Stimulated activated CD8-positive, alpha-beta memory T cell treated with anti-CD3 and anti-CD28 coated beads, Interleukin-15, amount 100 ng/mL, for 48 hours (primary cell): ENCODE data around the gene STX1B.

ENCODE experiments used
- DNase-seq, 2 donors: peaks; one replicate each; pipeline ENCODE4 v3.0.0-alpha.2; 2020; ENCODE audit warnings: low read depth in 2 of 2

The STX1B gene

DNA sequence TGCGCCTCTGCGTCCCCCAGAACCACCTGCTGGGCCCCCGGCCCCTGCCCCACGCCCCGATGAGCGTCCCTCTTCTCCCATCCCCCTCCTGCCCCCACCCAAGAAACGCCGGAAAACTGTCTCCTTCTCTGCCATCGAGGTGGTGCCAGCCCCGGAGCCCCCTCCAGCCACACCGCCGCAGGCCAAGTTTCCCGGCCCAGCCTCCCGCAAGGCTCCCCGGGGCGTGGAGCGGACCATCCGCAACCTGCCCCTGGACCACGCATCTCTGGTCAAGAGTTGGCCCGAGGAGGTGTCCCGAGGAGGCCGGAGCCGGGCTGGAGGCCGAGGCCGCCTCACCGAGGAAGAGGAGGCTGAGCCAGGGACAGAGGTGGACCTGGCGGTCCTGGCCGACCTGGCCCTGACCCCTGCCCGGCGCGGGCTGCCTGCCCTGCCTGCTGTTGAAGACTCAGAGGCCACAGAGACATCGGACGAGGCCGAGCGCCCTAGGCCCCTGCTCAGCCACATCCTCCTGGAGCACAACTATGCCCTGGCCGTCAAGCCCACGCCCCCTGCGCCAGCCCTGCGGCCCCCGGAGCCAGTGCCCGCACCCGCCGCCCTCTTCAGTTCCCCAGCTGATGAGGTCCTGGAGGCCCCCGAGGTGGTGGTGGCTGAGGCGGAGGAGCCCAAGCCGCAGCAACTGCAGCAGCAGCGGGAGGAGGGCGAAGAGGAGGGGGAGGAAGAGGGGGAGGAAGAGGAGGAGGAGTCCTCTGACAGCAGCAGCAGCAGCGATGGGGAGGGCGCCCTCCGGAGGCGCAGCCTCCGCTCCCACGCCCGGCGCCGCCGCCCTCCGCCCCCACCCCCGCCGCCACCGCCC, 31.0 kb downstream of the STX1B start:
- no peak for DNase-seq

DNA sequence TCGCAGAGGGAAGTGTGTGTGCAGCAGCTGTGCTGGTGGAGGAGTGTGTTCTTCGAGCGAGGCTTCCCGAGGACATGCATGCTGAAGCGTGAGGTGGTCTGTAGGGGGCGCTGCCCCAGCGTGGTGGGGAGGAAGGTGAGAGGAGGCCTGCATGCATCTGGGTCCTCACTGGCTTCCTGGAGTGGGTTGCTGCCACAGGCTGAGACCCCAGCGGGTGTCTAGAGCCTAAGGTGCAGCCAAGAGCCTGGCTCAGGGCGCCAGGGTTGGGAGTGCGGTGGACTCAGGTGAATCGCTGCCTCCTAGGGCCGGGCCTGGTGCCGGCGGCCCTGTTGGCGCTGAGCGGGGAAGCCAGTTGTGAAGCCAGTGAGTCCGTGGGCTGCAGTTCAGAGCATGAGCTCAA, 32.9 kb downstream of the STX1B start:
- DNase-seq = no peak

DNA sequence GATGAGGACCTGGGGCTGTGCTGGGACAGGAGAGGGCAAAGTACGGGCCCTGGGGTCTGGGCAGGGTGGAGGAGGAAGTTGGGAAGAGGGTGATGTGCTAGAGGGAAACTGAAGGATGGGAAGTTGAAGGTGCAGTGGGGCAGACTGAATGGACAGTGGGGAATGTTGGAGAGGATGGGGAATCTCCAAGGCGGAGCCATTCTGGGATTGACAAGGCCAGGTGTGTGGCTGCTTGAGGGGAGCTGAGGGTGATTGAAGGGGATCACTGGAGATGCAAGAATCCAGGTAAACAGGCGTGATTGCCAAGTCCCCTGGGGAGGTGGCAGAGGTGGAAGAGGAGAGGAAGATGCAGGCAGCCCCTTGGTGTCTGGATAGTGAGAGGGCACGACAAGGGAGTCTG, 34.0 kb downstream of the STX1B start:
- no peak for DNase-seq

DNA sequence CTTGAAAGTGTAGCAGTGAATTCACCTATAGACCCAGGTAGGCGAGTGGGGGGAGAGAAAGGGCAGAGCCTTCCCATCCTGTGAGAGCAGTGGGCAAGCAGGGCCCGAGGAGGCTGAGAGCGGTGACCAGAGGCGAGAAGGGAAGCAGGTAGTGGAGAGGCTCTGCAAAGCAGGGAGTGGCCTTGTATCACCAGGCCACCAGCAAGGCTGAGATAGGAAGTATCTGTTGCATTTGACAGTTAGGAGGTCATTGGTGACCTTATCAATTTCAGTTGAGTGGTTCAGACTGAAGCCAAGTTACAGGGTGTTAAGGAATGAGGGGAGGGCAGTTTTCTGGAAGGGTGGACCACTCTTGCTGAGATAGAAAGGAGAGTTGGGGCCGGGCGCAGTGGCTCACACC, 36.1 kb downstream of the STX1B start:
- DNase-seq = no peak

DNA sequence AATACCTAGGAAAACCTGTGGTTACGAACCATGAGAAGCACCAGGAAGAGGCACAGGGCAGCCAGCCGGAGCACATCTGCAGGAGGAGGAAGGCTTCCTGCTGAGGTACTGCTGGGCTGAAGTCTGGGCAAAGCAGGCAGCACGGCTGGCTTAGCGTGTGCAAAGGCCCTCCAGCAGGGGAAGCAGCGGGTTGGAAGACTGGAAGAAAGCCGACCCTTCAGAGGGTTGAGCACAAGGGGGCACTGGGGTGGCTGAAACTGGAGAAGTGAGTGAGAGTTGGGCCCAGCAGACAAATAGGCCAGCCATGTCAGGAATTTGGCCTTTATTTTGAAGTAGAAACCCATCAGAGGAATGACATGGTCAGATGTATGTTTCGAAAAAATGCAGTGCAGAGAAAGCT, 37.6 kb downstream of the STX1B start:
- DNase-seq = no peak

DNA sequence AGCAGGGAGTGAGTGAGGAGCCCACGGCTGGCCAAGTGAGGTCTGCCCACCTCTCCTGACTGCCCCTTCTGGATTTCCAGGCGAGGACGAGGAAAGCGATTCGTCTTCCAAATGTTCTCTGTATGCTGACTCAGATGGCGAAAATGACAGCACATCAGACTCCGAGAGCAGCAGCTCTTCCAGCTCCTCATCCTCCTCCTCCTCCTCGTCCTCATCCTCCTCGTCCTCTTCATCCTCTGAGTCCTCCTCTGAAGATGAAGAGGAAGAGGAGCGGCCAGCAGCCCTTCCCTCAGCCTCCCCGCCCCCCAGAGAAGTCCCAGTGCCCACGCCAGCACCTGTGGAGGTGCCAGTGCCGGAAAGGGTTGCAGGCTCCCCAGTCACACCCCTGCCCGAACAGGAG, 39.1 kb downstream of the STX1B start:
- DNase-seq = no peak

DNA sequence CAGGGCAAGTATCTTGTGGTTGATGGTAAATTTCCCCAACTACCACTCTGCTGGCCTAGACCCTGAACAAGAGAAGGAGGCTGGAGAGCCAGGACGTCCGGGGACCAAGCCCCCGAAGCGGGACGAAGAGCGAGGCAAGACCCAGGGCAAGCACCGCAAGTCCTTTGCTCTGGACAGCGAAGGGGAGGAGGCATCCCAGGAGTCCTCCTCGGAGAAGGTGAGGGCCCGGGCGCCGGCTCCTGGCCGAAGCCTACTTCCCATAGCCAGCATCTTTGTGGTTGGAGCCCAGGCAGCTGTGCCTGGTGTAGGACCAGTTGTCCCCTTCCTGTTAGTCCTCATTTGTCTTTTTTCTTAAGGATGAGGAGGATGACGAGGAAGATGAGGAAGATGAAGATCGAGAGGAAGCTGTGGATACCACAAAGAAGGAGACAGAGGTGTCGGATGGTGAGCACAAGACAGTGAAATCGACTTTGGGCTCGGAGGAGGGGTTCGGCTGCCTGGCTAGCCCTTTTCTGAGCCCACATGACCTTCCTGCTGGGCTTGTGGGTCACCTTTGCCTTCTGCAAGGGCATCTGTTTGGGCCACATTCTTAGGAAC, 41.1 kb downstream of the STX1B start:
- no peak for DNase-seq

DNA sequence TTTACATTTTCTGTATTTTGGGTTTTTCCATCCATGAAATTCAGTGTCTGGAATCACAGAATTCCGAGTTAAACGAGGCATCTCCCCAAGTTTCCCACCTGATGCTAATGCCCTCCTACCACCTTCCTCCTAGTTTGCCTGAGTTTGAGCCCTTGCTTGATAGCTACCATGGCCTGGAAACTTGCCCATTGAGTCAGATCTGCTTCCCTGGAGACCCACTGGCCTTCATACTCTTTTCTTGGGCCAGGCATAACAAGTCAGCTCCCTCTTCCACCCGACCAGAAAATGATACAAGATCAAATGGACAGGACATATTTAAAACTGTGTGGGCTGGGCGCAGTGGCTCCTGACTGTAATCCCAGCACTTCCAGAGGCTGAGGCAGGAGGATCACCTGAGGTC, 42.6 kb downstream of the STX1B start:
- no peak for DNase-seq

DNA sequence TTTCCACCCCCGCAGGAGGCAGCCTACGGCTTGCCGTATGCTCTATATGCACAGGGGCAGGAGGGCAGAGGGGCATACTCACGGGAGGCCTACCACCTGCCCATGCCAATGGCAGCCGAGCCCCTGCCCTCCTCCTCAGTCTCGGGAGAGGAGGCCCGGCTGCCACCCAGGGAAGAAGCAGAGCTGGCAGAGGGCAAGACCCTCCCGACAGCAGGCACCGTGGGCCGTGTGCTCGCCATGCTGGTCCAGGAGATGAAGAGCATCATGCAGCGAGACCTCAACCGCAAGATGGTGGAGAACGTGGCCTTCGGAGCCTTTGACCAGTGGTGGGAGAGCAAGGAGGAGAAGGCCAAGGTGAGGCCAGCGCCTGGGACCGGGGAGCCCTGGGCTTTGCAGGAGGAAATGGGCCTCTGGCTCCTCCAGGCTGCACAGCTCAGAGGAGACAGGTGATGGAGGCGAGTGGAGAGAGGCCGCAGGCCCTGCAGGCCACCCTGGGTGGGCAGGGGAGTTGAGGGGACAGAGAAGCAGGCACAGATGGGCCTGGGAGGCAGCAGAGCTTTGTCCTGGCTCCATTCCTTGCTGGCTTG, 44.3 kb downstream of the STX1B start:
- DNase-seq = no peak

DNA sequence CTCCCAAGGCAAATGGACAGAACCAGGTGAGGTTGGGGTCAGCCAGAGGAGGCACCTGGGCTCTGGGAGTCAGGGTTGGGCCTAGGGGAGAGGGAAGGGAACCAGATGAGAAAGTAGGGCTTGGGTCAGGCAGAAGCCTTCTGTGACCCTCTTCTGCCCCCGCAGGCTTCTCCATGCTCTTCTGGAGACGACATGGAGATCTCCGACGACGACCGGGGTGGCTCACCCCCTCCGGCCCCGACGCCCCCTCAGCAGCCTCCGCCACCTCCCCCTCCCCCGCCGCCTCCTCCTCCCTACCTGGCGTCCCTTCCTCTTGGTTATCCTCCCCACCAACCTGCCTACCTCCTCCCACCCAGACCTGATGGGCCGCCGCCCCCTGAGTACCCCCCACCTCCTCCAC, 45.0 kb downstream of the STX1B start:
- DNase-seq = no peak

DNA sequence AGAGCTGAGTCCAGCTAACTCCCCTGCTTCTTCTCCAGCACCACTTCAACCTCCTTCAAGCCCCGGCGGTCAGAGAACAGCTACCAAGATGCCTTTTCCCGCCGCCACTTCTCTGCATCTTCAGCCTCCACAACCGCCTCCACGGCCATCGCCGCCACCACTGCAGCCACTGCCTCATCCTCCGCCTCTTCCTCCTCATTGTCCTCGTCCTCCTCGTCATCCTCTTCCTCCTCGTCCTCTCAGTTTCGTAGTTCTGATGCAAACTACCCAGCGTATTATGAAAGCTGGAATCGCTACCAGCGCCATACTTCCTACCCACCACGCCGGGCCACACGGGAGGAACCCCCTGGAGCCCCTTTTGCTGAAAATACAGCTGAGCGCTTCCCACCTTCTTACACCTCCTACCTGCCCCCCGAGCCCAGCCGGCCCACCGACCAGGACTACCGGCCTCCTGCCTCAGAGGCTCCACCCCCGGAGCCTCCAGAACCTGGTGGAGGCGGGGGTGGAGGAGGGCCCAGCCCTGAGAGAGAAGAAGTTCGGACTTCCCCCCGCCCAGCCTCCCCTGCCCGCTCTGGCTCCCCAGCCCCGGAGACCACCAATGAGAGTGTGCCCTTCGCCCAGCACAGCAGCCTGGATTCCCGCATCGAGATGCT, 45.7 kb downstream of the STX1B start:
- DNase-seq = no peak

DNA sequence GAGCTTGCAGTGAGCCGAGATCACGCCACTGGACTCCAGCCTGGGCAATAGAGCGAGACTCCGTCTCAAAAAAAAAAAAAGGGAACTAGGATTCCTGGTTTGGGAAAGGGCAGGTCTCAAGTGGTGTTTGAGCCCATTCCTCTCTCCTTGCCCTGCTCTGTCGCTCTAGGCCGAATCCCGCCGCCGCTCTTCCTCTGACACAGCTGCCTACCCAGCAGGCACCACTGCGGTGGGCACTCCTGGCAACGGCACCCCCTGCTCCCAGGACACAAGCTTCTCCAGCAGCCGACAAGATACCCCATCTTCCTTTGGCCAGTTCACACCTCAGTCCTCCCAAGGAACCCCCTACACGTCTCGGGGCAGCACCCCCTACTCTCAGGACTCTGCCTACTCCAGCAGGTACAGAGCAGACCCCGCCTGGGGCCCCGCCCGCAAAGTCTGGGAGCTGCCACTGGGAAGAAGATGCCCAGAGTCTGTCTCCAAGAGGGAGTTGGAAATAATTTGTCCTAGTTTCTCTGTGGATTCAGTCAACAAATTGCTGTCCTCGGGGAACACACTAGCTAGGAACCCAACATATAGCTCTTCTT, 46.4 kb downstream of the STX1B start:
- no peak for DNase-seq

DNA sequence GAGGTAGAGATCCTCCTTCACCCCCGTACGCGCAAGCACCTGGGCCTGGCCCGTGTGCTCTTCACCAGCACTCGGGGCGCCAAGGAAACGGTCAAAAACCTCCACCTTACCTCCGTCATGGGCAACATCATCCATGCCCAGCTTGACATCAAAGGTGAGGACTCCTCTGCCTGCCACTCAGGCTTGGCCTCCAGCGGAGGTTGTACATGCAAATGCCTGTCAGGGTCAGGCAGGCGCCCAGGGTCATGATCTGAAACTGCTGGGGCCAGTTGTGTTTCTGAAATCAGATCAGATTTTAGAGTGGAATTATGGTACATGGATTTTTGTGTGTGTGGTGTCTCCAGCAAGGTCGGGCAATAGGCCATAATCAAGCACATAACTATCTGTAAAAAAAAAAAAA, 49.1 kb downstream of the STX1B start:
- DNase-seq = no peak

DNA sequence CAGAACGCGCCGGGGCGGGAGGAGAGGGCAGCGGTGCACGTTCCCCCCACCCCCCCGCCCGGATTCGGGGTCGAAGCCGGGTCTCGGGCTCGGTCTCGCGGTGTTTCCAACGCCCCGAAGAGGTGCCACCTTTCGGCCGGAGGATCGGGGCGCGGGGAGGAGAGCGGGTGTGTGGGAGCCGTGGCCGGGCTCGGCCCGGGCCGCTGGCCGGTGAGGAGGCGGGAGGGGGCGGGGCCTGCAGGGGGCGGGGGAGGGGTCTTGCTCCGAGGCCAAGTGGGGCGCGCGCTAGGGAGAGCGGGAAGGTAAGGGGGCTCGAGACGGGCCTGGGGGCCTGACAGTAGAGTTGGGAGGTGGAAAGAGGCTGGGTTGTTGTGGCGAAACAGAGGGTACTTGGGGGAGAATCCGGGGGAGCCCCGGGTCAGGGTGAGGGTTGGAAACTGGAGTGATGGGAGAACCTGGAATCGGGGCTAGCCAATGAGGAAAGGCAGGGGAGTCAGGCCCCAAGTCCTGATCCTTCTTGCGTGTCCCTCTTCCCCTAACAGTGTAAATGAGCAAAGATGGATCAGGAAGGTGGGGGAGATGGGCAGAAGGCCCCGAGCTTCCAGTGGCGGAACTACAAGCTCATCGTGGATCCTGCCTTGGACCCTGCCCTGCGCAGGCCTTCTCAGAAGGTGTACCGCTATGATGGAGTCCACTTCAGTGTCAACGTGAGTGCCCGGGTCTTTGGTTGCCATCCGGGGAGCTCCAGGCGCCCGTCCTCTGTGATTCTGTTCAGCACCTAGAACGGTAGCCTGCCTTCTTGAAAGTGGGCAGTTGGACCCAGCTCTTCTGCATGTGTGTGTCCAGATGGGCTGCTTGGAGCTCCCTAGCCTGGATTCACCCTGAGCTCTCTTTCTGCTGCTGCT, 52.0 kb downstream of the STX1B start:
- no peak for DNase-seq

DNA sequence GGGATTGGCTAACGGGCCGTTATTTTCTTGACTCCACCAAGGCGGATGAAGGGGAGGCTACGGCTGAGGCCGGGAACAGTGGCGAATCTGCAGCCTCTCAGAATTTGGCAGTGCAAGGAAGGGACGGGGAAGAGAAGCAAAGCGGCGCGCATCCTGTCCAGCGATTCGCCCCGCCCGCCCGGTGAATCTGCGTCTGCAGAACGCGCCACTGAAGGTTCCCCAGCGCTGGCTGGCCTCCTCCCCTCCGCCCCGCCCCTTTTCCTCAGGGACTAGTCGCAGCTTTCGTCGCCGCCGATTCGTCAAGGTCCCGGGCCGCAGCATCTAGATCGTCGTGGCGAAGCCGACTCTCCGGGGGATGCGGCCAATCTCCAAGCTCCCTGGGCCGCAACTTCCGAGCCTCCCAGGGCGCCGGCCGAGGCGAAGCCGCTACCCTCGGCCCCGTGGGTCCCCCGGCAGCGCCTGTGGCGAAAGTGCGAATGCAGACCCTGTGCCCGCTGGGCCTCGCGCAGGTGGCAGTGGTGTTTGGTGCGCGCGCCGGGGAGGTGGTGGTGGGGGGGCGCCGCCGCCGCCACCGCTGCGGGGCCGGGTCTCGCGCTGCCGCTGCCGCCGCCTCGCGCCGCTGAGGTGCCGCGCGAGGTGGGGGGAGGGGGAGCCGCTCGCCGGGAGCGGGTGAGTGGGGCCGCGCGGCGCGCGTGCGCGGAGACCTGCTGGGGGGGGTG, 52.8 kb downstream of the STX1B start, which contains the start of gene SETD1A:
SETD1A (plus strand) TSS at position 299 of the 719 bp plus-strand sequence. CDS start 978 bp downstream, outside the sequence.
- DNase-seq = peak; percentile 91 to 96

DNA sequence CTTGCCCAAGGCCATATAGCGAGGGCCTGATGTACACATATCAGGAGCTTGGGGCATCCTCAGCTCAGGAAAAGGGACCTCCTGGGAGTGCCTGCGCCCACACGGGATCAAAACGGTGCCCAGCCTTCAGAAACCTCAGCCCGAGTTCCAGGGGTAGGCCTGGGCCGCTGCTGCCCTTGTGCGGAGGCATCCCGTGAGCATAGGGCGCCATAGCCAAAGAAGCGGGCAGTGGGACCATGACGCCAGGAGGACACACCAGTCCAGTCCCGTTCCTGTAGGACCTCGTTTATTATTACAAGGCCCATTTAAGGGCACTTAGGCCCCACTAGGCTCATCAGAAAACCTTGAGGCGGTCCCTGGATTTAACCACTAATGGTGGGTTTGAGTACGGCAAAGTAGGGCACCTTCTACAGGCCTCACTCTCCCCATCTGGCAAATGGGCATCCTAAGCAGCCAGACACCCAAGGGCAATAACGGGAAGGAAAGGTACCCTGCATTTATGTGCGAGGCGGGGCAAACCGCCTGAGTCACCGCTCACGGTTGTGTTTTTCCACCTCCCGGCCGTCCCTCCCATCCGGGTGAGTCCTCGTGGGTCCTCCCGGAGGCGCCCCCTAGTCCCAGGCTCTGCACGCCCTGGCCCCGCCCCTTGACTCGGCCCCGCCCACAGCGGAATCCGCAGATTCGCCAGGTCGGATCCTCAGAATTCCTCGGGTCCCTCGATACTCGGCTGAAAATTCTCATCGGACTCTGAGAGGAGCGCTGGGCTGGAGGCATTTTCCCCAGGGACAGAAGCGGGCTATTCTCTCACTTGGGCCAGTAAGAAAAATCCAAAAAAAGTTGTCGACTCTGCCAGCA, 53.6 kb downstream of the STX1B start:
- DNase-seq = peak; percentile 87 to 89

DNA sequence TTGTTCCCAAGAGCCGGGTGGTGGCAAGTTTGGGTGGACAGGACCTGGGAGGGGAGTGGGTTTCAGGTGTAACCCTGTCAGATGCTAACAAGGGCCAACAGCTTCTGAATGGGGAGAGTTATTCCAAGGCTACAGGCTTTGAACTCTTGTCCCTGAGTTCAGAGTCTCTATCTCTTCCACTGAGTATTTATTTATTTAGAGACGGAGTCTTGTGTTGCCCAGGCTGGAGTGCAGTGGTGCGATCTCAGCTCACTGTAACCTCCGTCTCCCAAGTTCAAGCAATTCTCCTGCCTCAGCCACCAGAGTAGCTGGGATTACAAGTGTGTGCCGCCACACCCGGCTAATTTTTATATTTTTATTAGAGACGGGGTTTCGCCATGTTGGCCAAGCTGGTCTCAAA, 55.4 kb downstream of the STX1B start:
- no peak for DNase-seq

DNA sequence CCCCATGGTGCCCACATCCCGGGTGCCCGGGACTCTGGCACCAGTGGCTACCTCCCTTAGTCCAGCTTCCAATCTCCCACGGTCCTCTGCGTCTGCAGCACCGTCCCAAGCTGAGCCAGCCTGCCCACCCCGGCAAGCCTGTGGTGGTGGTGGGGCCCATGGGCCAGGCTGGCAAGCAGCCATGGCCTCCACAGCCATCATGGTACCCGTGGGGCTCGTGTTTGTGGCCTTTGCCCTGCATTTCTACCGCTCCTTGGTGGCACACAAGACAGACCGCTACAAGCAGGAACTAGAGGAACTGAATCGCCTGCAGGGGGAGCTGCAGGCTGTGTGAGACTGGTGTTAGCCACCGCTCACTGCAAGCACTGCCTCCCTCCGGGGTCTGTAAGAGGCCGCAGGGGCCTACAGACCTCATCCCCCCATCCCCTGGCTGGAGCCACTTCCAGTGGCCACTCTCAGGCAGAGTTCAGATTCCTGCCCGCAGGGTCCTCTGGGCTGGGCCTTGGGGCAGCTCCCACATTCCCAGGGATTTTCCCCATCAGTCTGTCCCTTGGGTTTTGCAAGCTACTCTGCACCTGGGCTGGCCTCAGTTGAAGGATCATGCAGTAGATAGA, 56.8 kb downstream of the STX1B start:
- peak; percentile 41 to 52 for DNase-seq

DNA sequence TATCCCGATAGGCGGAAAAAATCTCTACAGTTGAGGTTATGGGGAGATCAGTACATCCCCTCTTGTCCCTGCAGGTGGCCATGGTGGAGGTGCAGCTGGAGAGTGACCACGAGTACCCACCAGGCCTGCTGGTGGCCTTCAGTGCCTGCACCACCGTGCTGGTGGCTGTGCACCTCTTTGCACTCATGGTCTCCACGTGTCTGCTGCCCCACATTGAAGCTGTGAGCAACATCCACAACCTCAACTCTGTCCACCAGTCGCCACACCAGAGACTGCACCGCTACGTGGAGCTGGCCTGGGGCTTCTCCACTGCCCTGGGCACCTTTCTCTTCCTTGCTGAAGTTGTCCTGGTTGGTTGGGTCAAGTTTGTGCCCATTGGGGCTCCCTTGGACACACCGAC, 57.3 kb downstream of the STX1B start:
- no peak for DNase-seq
